ENCODE measurements around the gene TPRG1.

The TPRG1 gene

GRCh38 chr3:189355481-189356201, 183.9 kb downstream of the TPRG1 start:
- peak; percentile 24 for DNase-seq (ENCODE audit: low read depth)

- DNase-seq (ENCODE audit: low read depth) = no peak
Observed at GRCh38 chr3:189360291-189360690, 188.5 kb downstream of the TPRG1 start.

GRCh38 chr3:189361103-189361835, 189.5 kb downstream of the TPRG1 start:
- DNase-seq (ENCODE audit: low read depth) = no peak

GRCh38 chr3:189363590-189364255, 192.0 kb downstream of the TPRG1 start:
- DNase-seq (ENCODE audit: low read depth) = peak; percentile 34

- no peak for DNase-seq (ENCODE audit: low read depth)
Observed at GRCh38 chr3:189365609-189366564, 194.1 kb downstream of the TPRG1 start.

- no peak for DNase-seq (ENCODE audit: low read depth)
Observed at GRCh38 chr3:189368384-189368783, 196.6 kb downstream of the TPRG1 start.

- no peak for DNase-seq (ENCODE audit: low read depth)
Observed at GRCh38 chr3:189369636-189370035, 197.9 kb downstream of the TPRG1 start.

- DNase-seq (ENCODE audit: low read depth) = no peak
Observed at GRCh38 chr3:189372243-189372642, 200.5 kb downstream of the TPRG1 start.
